ENCODE results near the gene RNF5.
A peak's percentile ranks its signal among the peaks of the same experiment; 100 is the strongest.
"Not testable (repeated sequence)": the region's sequence is repeated elsewhere in the genome, so short reads cannot be mapped to it uniquely, and the experiment has no call there.

Gene RNF5

GRCh38 chr6:32176476-32177182, 1.6 kb upstream of the RNF5 start:
- no peak for DNase-seq

GRCh38 chr6:32177183-32177787, 920 bp upstream of the RNF5 start:
- peak; percentile 81 for DNase-seq

- no peak for DNase-seq
Measured at GRCh38 chr6:32178547-32179440, 589 bp downstream of the RNF5 start.

GRCh38 chr6:32179766-32180405, 1.7 kb downstream of the RNF5 start:
- DNase-seq, result no peak

GRCh38 chr6:32181148-32181702, 3.0 kb downstream of the RNF5 start:
- no peak for DNase-seq

GRCh38 chr6:32181915-32182529, 3.8 kb downstream of the RNF5 start:
- DNase-seq, result no peak

- DNase-seq, result no peak
Measured at GRCh38 chr6:32182555-32182981, 4.4 kb downstream of the RNF5 start.

GRCh38 chr6:32183030-32183429, 4.8 kb downstream of the RNF5 start:
- no peak for DNase-seq

- no peak for DNase-seq
Measured at GRCh38 chr6:32183483-32184083, 5.4 kb downstream of the RNF5 start.

- DNase-seq, result no peak
Measured at GRCh38 chr6:32184084-32184640, 6.0 kb downstream of the RNF5 start, which contains the start of gene AGER. AGER (minus strand) TSS chr6:32184253; CDS start chr6:32184222, 31 bp downstream.

GRCh38 chr6:32185681-32186131, 7.5 kb downstream of the RNF5 start:
- DNase-seq, result not testable (repeated sequence)

- DNase-seq, result not testable (repeated sequence)
Measured at GRCh38 chr6:32186151-32186840, 8.1 kb downstream of the RNF5 start.

- DNase-seq, result no peak
Measured at GRCh38 chr6:32187009-32187709, 9.0 kb downstream of the RNF5 start.

- DNase-seq, result not testable (repeated sequence)
Measured at GRCh38 chr6:32187725-32188380, 9.6 kb downstream of the RNF5 start.

- DNase-seq, result no peak
Measured at GRCh38 chr6:32188381-32189068, 10.3 kb downstream of the RNF5 start.

- no peak for DNase-seq
Measured at GRCh38 chr6:32189069-32189741, 11.0 kb downstream of the RNF5 start.

- DNase-seq, result no peak
Measured at GRCh38 chr6:32189742-32190053, 11.5 kb downstream of the RNF5 start.

Measured in SHP77 treated with DMSO at 0.1 percent for 48 hours (cell line).